Jurkat, Clone E6-1 (cell line): ENCODE measurements around the gene CEPT1.

Source experiments
- DNase-seq: peaks from one replicate; pipeline ENCODE4 v3.0.0-alpha.2; 2011; ENCODE audit warnings: low read depth, low spot score
- H3K4me3 ChIP-seq: 2 replicates; pipeline ENCODE4 v1.5.1; 2011; ENCODE audit warnings: mild to moderate bottlenecking, low read length, control low read depth, moderate library complexity

CEPT1 gene

GRCh38 chr1:111145542-111145941, 5.5 kb downstream of the CEPT1 start:
- no peak for DNase-seq
- H3K4me3 ChIP-seq = no peak overlapping the region

DNA sequence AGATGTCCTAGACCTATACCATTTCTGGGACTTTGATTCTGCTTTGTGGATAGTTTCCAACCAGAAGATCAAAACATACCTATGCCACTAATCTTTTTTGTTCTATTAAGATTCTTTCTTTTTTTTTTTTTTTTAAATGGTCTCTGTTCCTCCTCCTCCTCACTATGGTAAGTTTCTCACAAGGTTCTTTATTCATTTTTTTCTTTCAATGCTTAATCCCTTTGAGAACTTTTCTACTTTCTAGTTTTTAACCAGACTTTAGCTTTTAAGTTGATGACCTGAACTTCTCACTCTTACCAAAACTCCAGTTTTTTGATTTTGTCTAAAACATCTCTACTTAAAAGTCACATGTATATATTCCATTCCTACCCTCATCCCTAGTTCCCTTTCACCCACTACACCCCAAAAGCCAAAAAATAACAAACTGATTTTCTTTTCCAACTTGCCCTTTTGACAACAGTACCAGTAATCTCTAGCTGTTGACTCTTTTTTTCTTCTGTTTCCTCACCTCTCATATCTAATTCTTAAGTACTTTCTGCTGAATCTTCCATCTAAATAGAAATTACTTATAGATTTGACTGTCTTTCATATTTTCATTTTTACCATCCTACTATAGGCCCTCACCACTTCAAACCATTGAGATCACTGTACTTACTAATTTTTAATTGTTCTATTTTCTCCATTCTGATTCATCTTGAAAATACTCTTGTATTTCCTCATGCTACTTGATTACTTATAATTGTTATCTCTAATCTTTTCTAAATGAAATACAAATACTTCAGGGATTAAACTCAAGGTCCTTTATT, 6.1 kb downstream of the CEPT1 start:
- no peak for DNase-seq
- no peak overlapping the region for H3K4me3 ChIP-seq

- DNase-seq = no peak
These were observed 7.9 kb downstream of the CEPT1 start for GRCh38 chr1:111147948-111148347.

DNA sequence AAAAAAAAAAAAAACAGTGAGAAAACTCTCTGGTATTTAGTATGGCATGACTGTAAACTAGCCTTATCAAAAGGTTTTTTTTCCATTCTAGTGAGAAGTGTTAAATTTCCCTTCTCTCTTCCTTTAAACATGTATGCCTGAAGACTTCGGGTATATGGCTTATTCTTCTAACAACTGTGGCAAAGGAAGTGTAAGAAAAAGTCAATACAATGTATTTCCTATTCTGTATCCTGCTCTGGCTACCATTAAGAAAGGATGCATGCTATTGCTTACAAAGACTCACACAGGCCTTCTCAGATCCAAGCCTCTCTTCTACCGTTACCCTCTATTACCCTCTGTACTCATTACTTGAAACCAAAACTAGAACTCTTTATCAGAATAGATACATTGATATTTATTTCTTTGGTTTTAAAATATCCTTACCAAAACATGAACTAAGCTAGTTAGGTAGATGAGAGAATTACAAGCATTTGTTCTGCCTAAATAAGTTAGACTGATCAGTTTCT, 8.4 kb downstream of the CEPT1 start:
- no peak for DNase-seq

More at GRCh38 chr1:111147948-111148347, 7.9 kb downstream of the CEPT1 start:
- no peak overlapping the region for H3K4me3 ChIP-seq

DNA sequence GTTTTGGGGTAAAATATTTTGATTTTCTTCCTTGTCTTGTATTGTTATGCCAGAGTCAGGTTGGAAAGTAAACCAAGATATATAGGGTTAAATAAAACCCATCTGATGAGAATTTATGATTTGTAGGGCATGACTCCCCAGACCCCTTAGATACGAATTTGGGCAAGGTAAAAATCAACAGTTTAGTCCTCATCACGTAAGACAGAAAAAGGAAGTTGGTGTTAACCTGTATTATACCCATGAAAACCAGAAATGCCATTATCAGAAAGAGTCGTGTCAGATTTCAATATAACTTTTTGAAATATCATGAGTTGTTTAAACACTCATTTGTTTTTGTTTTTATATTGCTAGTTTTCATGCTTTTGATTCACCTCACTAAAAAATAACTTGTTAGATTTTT, 11.8 kb downstream of the CEPT1 start:
- no peak for DNase-seq
- H3K4me3 ChIP-seq = no peak overlapping the region

More for the DNA sequence above, 8.4 kb downstream of the CEPT1 start:
- no peak overlapping the region for H3K4me3 ChIP-seq

DNA sequence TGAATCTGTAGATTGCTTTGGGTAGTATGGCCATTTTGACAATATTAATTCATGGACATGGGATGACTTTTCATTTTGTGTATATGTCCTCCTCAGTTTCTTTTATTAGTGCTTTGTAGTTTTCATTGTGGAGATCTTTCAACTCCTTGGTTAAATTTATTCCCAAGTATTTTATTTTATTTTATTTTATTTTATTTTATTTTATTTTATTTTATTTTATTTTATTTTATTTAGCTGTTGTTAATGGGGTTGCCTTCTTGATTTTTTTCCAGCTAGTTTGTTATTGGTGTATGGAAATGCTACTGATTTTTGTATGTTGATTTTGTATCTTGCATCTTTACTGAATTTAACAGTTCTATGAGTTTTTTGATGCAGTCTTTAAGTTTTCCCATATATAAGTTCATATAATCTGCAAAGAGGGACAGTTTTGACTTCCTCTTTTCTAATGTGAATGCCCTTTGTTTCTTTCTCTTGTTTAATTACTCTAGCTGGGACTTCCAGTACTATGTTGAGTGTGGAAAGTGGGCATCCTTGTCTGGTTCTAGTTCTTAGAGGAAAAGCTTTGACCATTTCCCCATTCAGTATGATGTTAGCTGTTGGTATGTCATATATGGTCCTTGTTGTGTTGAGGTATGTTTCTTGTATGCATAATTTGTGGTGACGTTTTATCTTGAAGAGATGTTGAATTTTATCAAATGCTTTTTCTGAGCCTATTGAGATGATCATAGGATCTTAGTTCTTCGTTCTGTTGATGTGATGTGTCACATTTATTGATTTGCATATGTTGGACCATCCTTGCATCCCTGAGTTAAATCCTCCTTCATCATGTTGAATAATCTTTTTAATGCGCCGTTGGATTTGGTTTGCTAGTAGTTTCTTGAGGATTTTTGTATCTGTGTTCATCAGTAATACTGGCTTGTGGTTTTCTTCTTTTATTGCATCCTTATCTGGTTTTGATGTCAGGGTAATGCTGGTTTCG, 14.3 kb downstream of the CEPT1 start:
- no peak overlapping the region for H3K4me3 ChIP-seq
- no peak for DNase-seq

GRCh38 chr1:111157431-111157830, 17.4 kb downstream of the CEPT1 start:
- no peak overlapping the region for H3K4me3 ChIP-seq
- no peak for DNase-seq

DNA sequence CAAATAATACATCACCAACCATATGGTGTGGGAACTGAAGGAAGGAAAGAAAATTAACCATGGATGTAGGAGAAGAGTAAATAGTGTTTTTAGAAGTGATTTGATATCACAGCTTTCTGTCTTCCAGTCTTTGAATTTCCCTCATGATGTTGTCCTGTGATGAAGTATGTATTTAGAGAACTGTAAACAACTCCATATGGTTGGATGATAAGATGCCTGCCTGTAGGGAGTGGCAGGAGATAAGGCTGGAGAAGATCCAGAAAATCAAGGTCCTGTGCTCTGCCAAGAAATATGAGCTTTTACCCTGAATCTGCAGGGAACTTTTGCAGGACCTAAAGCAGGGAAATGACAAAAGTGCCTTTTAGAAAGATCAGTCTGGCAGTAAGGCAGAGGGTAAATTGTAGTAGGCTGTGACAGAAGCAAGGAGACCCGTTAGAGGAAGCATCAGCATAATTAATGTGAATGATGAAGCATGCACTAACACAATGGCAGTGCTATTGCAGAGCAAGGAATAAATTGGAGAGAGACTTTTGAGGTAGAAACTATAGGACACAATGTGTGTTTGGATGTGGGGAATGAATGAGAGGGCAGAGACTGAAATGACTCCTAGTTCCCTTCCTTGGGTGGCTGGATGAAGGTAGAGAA, 21.9 kb downstream of the CEPT1 start:
- DNase-seq = no peak

DNA sequence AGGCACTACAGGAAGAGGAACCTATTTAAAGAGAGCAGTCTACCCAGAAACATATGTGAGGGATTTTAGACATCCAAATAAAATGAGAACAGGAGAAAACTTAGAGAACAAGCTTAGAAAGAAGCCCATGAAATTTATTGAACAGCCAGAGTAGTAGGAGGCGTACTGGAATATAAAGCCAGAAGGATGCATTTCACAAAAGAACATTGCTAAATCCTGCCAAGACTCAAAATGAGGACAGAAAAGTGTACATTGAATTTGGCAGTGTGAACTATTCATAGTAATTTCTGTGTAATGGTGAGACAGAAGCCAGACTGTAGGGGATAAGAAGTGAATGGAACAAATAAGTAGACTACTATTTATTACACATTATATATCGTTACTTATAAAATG, 22.5 kb downstream of the CEPT1 start:
- H3K4me3 ChIP-seq = no peak overlapping the region

More for the DNA sequence above, 21.9 kb downstream of the CEPT1 start:
- H3K4me3 ChIP-seq = no peak overlapping the region

GRCh38 chr1:111163363-111163762, 23.3 kb downstream of the CEPT1 start:
- no peak overlapping the region for H3K4me3 ChIP-seq
- DNase-seq = no peak

More for the DNA sequence above, 22.5 kb downstream of the CEPT1 start:
- DNase-seq = no peak

- no peak overlapping the region for H3K4me3 ChIP-seq
- no peak for DNase-seq
These were observed 24.1 kb downstream of the CEPT1 start for GRCh38 chr1:111164151-111164550.

GRCh38 chr1:111172463-111172862, 32.4 kb downstream of the CEPT1 start:
- no peak for DNase-seq
- no peak overlapping the region for H3K4me3 ChIP-seq

DNA sequence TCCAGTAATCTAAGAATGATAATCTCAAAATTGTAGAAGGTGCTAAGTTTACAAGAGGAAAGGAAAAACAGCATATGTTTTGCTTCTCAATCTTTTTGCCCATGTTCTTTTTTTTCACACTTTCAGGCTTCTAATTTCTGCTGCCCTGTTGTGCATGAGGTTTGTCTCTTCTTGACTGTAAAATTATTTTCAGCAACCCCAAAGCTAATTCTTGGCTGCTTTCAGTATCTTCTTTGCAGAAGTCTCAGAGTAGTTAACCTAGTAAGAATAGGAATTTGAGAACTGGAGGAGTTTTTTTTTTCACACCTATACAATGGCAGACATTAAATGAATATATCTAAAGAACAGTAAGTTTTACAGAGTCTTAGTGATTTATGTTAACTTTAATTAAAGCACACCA, 34.0 kb downstream of the CEPT1 start:
- DNase-seq = no peak
- no peak overlapping the region for H3K4me3 ChIP-seq

GRCh38 chr1:111175349-111175748, 35.3 kb downstream of the CEPT1 start:
- no peak for DNase-seq
- no peak overlapping the region for H3K4me3 ChIP-seq

GRCh38 chr1:111176678-111177077, 36.7 kb downstream of the CEPT1 start:
- DNase-seq = no peak
- no peak overlapping the region for H3K4me3 ChIP-seq

DNA sequence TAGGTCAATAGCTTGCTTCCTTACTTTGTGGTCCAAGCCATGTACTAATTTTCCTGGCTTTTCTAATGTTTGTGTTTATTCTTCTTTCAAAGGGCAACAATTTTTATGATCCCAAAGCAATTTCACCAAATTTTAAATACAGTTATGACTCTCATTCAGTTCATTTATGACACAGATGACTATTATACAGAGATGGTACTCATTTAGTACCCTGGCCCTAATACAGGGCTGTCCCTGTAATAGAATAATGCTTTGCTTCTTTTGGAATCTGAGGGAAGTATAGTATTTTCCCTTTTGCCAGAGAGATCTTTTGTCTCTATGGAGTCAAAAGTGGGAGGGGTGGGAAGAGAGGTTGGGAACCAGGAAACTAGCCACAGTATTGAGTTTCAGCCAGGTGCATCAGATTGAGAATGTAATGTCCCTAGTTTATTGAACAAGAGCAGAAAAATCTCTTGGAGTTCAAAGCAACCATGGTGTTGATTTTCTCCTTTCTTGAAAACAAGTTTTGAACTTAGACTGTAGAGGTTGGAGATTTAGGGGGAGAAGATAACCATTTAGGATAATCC, 40.0 kb downstream of the CEPT1 start:
- H3K4me3 ChIP-seq = no peak overlapping the region
- no peak for DNase-seq

GRCh38 chr1:111182052-111182451, 42.0 kb downstream of the CEPT1 start:
- no peak overlapping the region for H3K4me3 ChIP-seq
- DNase-seq = no peak

GRCh38 chr1:111183308-111184069, 43.5 kb downstream of the CEPT1 start:
- H3K4me3 ChIP-seq = no peak overlapping the region
- DNase-seq = no peak
